Measurements from ENCODE around the gene FAM83D.

- no peak for TF ChIP-seq POLR2A (IDR thresholded peaks at IDR 0.05; ENCODE audit: control extremely low read depth in 1 of 2, low read depth in 2 of 2, low read length in 2 of 2)
- peak; percentile 88 to 99 (median 98) for TF ChIP-seq CTCF (IDR thresholded peaks at IDR 0.05; ENCODE audit: control extremely low read depth in 1 of 3, insufficient read depth in 1 of 3, low read depth in 1 of 3, low read length in 3 of 3)
Measured at GRCh38 chr20:38893565-38894090, 32.6 kb upstream of the FAM83D start.
